ENCODE measurements around the gene CROCC. TPM values are rescaled to one million over a fixed set of nuclear protein-coding genes. Genes with fewer than 3 reads are reported as not detected.
"Not testable (repeated sequence)": the region's sequence is repeated elsewhere in the genome, so short reads cannot be mapped to it uniquely, and the experiment has no call there.

Gene CROCC
- total RNA-seq, 1 experiment from 2014 or later = 14.3 TPM

- DNase-seq (ENCODE audit: low read depth) = peak; percentile 95
Observed at GRCh38 chr1:16896316-16897055, 25.2 kb upstream of the CROCC start.

- DNase-seq (ENCODE audit: low read depth) = not testable (repeated sequence)
Observed at GRCh38 chr1:16897653-16898052, 24.1 kb upstream of the CROCC start.

GRCh38 chr1:16898298-16898697 is 23.4 kb upstream of the CROCC start:
- DNase-seq (ENCODE audit: low read depth) = not testable (repeated sequence)

DNA sequence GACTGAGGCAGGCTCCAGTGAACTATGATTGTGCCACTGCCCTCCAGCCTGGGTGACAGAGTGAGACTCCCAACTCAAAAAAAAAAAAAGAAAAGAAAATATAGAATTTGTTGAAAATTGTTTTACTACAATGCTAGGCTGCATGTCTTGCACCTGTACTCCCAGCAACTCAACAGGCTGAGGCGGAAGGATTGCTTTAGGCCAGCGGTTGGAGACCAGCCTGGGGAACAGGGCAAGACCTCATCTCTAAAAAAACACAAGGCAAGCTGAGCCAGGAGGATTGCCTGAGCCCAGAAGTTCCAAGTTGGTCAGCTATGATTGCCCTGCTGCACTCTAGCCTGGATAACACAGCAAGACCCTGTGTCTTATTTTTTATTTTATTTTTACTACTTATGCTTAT is 22.7 kb upstream of the CROCC start:
- not testable (repeated sequence) for DNase-seq (ENCODE audit: low read depth)

DNA sequence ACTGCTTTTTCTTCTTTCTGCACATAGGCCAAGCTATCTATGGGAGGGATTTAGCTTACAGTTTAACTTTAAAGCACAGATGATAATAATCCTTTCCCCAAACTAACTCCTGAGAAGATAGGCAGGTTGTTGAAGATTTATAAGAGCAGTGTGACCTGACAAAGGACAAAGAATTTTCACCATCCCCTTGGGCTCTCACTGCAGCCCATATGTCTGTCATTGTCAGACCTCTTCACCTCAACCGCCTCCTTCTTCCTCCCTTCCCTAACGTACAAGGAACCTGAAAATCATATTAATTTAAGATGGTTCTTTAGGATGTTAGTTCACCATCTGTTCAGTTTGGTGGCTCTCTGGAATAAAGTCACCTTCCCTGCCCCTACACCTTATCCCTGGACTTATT is 21.0 kb upstream of the CROCC start:
- DNase-seq (ENCODE audit: low read depth) = peak; percentile 59

DNA sequence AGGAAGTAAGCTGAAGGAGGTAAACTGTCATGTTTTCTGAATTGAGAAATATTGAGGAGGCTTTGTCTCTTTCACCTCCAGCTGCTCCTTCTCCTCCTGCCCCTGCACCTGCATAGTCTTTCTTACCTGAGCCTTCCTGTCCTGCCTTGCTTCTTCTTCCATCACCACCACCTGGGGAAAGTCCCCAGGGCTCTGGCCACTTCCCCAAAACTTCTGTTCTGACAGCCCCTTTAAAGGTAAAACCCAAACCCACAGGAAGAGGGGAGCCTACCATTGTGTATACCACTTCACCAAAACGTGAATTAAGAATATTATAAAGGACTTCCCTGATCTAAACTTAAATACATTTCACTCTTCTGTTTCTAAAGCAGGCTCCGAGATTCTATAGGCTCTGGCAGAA is 20.4 kb upstream of the CROCC start:
- DNase-seq (ENCODE audit: low read depth) = not testable (repeated sequence)

GRCh38 chr1:16903054-16903453 is 18.7 kb upstream of the CROCC start:
- peak; percentile 62 for DNase-seq (ENCODE audit: low read depth)

GRCh38 chr1:16903458-16903796 is 18.3 kb upstream of the CROCC start:
- DNase-seq (ENCODE audit: low read depth) = no peak

DNA sequence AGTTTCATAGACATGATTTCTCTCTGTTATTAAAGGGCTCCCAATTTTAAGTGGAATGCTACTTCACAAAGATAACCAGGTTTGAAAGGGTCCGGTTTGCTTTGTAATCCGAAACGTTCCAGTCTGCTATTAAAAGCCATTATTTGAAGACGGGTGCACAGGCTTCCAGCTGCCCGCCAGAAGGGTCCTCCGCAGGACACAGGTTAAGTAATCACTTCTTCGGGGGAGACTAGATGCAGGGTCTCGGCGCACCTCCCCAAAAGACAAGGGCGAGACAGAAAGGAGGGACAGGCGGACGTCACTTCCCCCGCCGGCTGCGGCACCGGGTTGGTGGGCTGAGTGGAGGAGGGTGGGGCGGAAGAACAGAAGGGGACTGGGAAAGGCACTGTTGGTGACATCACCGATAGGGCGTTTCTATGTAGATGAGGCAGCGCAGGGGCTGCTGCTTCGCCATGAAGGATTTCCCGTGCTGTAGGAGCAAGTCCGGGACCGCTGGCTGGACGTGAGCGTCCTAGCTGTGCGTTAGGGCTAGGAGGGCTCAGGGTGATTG is 17.1 kb upstream of the CROCC start:
- DNase-seq (ENCODE audit: low read depth) = peak; percentile 99

- peak; percentile 97 for DNase-seq (ENCODE audit: low read depth)
Observed at GRCh38 chr1:16905110-16905867, 16.4 kb upstream of the CROCC start.

- no peak for DNase-seq (ENCODE audit: low read depth)
Observed at GRCh38 chr1:16905868-16906702, 15.6 kb upstream of the CROCC start.

DNA sequence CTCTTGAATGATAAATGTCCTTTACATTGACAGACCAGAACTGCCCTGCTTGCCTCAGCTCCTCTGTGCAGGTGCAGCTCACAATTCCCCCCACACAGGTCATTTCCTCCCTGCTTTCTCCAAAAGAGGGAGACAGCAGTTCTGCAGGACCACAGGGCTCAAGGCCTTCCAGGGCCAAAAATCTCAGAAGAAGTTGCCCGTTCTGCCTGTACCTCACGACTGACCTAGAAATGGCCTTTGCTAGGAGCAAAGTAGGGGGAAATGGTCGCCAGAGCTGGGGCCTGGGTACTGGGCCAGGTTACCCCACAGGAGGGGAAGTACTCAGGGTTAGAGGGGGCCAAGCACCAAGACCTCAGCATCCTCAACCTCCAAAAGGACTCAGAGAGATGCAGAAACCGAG is 14.9 kb upstream of the CROCC start:
- no peak for DNase-seq (ENCODE audit: low read depth)

DNA sequence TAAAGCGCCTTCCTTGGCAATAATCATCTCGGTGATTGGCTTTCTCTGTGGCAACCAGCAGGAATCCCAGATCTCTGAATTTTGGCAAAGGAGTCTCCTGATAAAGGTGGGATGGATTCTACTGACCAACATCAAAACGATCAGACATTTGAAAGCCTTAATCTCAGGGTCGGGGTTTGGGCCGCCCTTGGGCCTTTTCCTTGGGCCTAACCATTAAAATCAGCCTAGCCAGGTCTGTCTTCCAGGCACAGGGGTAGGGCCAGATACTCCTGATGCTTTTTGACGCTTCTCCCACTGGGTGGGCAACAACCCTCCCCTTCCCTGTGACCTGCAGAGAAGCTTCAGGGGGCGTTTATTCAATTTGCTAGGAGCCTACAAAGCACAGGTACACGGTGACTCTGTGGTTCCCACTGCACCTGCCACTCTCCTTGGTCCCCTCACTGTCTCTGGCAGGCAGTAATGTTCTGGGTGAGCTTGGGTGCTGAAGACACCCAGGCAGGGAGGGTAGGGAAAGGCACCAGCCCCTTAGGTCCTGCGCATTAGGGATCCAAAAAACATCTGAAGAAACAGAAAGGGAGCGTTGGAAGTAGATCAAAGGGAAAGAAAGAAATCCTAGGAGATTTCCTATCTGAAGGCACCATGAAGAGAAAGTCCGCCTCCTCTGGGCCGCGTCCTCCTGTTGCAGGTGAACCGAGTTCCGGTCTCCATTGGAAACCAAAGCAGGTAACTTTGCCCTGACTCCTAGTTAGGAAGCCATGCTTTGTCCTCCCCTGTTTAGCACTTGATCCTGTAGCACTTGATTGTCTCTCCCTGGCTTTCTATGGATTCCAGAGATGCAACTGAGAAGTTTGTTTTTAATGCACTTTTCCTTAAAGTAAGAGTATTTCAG is 13.6 kb upstream of the CROCC start:
- DNase-seq (ENCODE audit: low read depth) = no peak

DNA sequence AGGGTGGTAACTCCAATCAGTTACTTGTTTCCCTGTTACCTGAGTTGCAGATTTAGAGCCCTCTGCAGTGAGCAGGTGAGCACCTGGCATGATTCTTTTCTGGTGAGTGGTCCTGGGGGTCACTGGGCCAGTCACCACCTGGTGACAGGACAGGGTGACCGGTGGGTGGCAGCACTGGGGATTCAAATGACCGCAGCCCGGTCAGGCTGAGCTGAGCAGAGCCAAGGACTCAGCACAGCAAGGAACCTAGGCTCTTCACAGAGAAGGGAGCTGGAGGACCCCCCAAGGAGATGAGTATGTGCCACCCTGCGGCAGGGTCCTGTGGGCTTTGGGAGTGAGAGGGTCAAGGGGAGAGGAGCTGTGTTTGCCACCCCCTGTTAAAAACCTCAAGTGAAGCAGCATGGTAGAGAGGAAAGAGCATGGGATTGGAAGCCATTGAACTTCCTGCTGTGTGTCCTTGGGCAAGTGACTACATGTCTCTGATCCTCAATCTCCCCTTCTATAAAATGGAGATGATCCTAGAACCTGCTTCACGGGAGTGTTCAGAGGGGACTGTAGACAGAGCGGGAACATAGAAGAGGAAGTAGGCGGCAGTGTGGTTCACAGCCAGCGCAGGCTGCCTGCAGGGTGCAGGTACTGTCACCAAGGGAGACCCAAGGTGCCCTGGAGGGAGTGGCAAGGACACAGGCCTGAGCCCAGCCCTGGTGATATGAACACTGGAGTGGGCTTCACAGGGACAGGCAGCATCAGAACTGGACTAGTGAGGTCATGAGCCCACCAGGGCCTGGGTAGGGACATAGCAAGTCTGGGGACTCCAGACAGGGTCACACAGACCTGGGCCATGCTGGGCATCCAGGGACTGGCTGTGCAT is 9.6 kb upstream of the CROCC start:
- not testable (repeated sequence) for DNase-seq (ENCODE audit: low read depth)

- DNase-seq (ENCODE audit: low read depth) = not testable (repeated sequence)
Observed at GRCh38 chr1:16912742-16913141, 9.0 kb upstream of the CROCC start.

GRCh38 chr1:16913181-16913832 is 8.4 kb upstream of the CROCC start:
- DNase-seq (ENCODE audit: low read depth) = no peak

DNA sequence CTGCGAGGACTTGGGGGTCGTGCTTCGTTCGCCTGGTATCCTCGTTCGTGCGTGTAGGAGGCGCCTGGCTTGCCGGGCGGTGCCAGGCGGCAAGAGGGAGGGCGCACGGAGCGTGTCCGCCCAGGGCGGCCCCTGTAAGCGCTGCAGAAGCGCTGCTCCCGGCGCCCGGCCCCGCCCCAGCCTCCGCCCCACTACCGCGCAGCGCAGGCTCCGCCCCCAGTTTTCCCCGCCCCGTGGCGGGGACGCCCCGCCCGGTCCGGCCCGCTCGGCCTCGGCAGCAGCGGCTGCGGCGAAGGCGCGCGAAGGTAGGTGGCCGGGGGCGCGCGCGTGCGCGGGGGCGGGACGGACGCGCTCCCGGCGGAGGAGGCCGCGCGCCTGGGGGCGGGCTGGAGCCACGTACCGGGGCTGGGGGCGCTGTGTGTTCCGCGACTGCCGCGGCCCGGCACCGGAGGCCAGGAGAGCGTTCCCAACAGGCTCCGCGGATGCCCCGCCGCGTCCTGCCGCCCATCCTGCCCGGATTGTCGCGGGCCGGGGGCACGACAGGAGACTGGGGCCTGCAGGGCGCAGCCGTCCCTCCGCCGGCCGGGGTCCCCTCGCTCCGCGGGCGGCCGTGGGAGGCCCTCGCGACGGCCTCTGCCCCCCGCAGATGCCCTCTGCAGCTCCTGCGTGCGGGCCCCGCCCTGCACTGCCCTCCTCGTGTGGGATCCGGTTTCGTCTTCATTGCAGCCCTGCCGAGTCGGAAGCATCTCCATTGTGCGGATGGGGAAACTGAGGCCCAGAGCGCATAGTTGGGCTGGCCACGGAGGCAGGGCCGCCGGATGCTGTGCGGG is 7.7 kb upstream of the CROCC start:
- peak; percentile 95 for DNase-seq (ENCODE audit: low read depth)
